ENCODE results near the gene TMEM119.

The TMEM119 gene

GRCh38 chr12:108609537-108610335 is 11.9 kb upstream of the TMEM119 start:
- no peak for DNase-seq (ENCODE audit: low spot score)
- TF ChIP-seq CTCF (IDR thresholded peaks at IDR 0.05) = no peak
- no peak overlapping the region for H3K27ac ChIP-seq
- no peak overlapping the region for H3K4me3 ChIP-seq

DNA sequence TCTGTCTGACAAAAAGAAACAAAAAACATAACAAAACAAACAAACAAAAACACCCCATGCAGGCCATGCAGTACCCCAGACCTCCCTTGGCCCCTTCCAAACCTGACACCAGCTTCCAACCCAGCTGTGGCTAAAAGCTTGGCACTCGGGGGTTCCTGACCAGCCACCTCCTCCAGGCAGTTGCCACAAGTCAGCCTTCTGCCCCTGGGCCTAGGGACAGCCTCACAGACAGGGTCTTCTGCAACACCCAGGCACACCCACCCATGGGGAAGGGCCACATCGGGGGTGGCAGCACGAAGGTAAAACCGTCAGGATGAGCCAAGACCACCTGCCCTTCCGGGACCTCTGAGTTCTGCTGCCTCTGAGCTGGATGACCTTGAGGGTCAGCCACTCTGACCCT is 10.7 kb upstream of the TMEM119 start:
- no peak for DNase-seq (ENCODE audit: low spot score)
- Histone ChIP-seq H3K4me3 (no peak overlapping the region), H3K27ac (no peak overlapping the region)
- TF ChIP-seq CTCF (IDR thresholded peaks at IDR 0.05) = no peak

DNA sequence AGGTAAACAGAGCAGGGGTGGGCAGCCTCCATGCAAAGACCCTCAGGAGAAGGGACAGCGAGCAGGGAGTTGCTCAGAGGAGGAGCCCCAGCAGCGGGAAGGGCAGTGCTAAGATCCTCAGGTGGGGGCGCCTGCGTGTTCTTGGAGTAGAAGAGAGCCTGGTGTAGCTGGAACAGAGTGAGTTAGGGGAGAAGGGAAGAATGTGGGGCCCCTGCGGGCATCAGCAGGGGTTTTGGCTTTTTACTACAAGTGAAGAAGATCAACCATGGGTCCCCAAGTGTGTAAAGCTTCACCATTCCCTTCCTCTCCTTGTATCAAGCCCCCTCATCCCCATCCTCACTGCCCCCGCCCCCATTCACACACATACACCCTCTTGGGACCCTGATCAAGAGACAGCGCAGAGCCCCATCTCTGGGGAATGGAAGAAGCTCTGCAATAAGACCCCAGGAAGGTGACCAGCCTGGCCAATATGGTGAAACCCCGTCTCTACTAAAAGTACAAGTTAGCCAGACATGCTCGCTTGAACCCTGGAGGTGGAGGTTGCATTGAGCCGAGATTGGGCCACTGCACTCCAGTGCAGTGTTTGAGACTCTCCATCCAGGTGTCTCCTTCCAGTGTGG is 10.2 kb upstream of the TMEM119 start:
- H3K4me3 ChIP-seq = no peak overlapping the region
- no peak for TF ChIP-seq CTCF (IDR thresholded peaks at IDR 0.05)
- DNase-seq (ENCODE audit: low spot score) = no peak
- H3K27ac ChIP-seq = no peak overlapping the region

- Histone ChIP-seq H3K4me3 (no peak overlapping the region), H3K27ac (no peak overlapping the region)
- DNase-seq (ENCODE audit: low spot score) = no peak
- TF ChIP-seq CTCF (IDR thresholded peaks at IDR 0.05) = no peak
Observed at GRCh38 chr12:108606492-108606891, 8.6 kb upstream of the TMEM119 start.

DNA sequence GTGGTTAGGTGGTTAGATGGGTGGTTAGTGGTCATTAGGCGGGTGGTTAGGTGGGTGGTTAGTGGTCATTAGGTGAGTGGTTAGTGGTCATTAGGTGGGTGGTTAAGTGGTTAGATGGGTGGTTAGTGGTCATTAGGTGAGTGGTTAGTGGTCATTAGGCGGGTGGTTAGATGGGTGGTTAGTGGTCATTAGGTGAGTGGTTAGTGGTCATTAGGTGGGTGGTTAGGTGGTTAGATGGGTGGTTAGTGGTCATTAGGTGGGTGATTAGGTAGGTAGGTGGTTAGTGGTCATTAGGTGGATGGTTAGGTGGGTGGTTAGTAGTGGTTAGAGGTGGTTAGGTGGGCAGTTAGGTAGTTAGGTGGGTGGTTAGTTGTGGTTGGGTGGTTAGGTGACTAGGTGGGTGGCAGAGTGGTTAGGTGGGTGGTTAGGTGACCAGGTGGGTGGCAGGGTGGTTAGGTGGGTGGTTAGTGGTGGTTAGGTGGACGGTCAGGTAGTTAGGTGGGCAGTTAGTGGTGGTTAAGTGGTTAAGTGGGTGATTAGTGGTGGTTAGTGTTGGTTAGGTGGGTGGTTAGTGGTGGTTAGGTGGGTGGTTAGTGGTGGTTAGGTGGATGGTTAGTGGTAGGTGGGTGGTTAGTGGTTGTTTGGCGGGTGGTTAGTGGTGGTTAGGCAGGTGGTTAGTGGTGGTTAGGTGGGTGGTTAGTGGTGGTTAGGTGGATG is 8.0 kb upstream of the TMEM119 start:
- DNase-seq (ENCODE audit: low spot score) = no peak
- no peak for TF ChIP-seq CTCF (IDR thresholded peaks at IDR 0.05)
- H3K27ac ChIP-seq = no peak overlapping the region

DNA sequence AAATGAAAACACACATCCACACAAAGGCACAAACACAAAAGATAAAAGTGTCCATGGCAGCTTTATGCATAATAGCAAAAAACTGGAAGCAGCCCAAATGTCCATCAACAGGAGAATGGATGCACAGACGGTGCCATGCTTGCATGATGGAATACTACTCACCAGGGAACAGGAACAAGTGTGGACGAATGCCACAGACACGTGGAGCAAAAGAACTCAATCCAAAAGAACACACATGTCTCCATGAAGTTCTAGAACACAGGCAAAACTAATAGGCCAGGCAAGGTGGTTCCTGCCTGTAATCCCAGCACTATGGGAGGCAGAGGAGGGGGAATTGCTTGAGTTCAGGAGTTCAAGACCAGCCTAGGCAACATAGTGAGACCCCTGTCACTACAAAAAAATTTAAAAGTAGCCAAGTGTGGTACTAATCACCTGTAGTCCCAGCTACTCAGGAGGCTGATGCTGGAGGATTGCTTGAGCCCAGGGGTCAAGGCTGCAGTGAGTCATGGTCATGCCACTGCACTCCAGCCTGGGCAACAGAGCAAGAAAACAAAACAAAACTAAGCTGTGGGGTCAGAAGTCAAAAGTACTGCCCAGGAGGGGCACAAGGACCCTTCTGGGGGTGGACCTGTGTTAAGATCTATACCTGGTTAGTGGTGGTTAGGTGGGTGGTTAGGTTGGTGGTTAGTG is 7.3 kb upstream of the TMEM119 start:
- Histone ChIP-seq H3K27ac (no peak overlapping the region), H3K4me3 (no peak overlapping the region)
- DNase-seq (ENCODE audit: low spot score) = no peak
- no peak for TF ChIP-seq CTCF (IDR thresholded peaks at IDR 0.05)

More for the DNA sequence above, 8.0 kb upstream of the TMEM119 start:
- H3K4me3 ChIP-seq = no peak overlapping the region

Measured in coronary artery (tissue), 2 donors.